IMR-90 (cell line): ENCODE data around the gene PRSS12. TPM values are rescaled to one million over a fixed set of nuclear protein-coding genes. Genes with fewer than 3 reads are reported as not detected.

Experiments
- ATAC-seq: fragments of 200-7000 bp; cut with Tn5 transposase; 2 replicates; pipeline ENCODE4 v1.9.1; 2020; ENCODE audit warnings: low read depth, mild to moderate bottlenecking, moderate library complexity
- BruUV-seq: library from RNA; stranded (reverse); fragments of 400-500 nt; replicated peaks from 2 replicates; lab custom pipeline; 2021; lab: Mats Ljungman, UMichigan
- CTCF ChIA-PET: fragments of 300-600 bp; formaldehyde crosslinking; extraction: SDS; loops from one replicate; lab custom pipeline; 2021; ENCODE audit warnings: antibody characterized with exemption; lab: Yijun Ruan, JAX
- POLR2A ChIA-PET: fragments of 300-600 bp; sonication (Branson Sonifier 250); formaldehyde crosslinking; loops from one replicate; lab custom pipeline; 2022; ENCODE audit warnings: antibody characterized with exemption; ENCODE audit not compliant: unreplicated experiment; lab: Charles Lee
- DNase-seq: peaks from one replicate; pipeline ENCODE4 v3.0.0; 2013
- H2AFZ ChIP-seq: replicated peaks from 2 replicates; pipeline ENCODE3; 2013; ENCODE audit warnings: low read length, mild to moderate bottlenecking; ENCODE audit not compliant: poor library complexity
- H2AK5ac ChIP-seq: 2 replicates; pipeline ENCODE4 v1.6.1; 2013; ENCODE audit warnings: low read depth, low read length, inconsistent platforms
- H2AK9ac ChIP-seq: replicated peaks from 2 replicates; pipeline ENCODE3; 2013; ENCODE audit warnings: mild to moderate bottlenecking, low read depth, low read length, moderate library complexity; ENCODE audit not compliant: poor library complexity
- H2BK120ac ChIP-seq: 2 replicates; pipeline ENCODE4 v1.6.1; 2013; ENCODE audit warnings: low read depth, low read length, inconsistent platforms
- H2BK15ac ChIP-seq: 3 replicates; pipeline ENCODE4 v1.6.1; 2013; ENCODE audit warnings: low read depth, low read length, inconsistent platforms
- H2BK20ac ChIP-seq: 2 replicates; pipeline ENCODE4 v1.6.1; 2013; ENCODE audit warnings: low read depth, mild to moderate bottlenecking, inconsistent platforms, low read length, moderate library complexity
- H2BK5ac ChIP-seq: 2 replicates; pipeline ENCODE4 v1.6.1; 2013; ENCODE audit warnings: mild to moderate bottlenecking, low read depth, low read length, inconsistent platforms; ENCODE audit not compliant: poor library complexity, severe bottlenecking
- H3K14ac ChIP-seq: replicated peaks from 2 replicates; pipeline ENCODE4 v1.6.1; 2013; ENCODE audit warnings: low read depth, low read length, inconsistent platforms
- H3K18ac ChIP-seq: 2 replicates; pipeline ENCODE4 v1.6.1; 2013; ENCODE audit warnings: low read depth, low read length, control low read depth
- H3K23ac ChIP-seq: 2 replicates; pipeline ENCODE4 v1.6.1; 2013; ENCODE audit warnings: low read depth, low read length, inconsistent platforms
- H3K27ac ChIP-seq: 2 replicates; pipeline ENCODE4 v1.5.1; 2013; ENCODE audit warnings: mild to moderate bottlenecking, control low read depth, low read length; ENCODE audit not compliant: insufficient read depth
- H3K27me3 ChIP-seq: 2 replicates; pipeline ENCODE4 v1.6.1; 2013; ENCODE audit warnings: low read length; ENCODE audit not compliant: control insufficient read depth, insufficient read depth
- H3K36me3 ChIP-seq: 2 replicates; pipeline ENCODE4 v1.6.1; 2013; ENCODE audit warnings: low read length, mixed read lengths; ENCODE audit not compliant: control insufficient read depth, insufficient read depth
- H3K4ac ChIP-seq: 2 replicates; pipeline ENCODE4 v1.6.1; 2013; ENCODE audit warnings: low read depth, low read length, inconsistent platforms
- H3K4me1 ChIP-seq: 2 replicates; pipeline ENCODE4 v1.6.1; 2013; ENCODE audit warnings: low read length, mixed read lengths; ENCODE audit not compliant: control insufficient read depth, insufficient read depth
- H3K4me2 ChIP-seq: 2 replicates; pipeline ENCODE4 v1.6.1; 2013; ENCODE audit warnings: low read depth, mild to moderate bottlenecking, control low read depth, low read length, moderate library complexity
- H3K4me3 ChIP-seq: 2 replicates; pipeline ENCODE4 v1.5.1; 2013; ENCODE audit warnings: low read depth, mild to moderate bottlenecking, control low read depth, low read length, moderate library complexity; ENCODE audit not compliant: insufficient read depth
- H3K56ac ChIP-seq: 2 replicates; pipeline ENCODE4 v1.6.1; 2013; ENCODE audit warnings: low read length, inconsistent platforms; ENCODE audit not compliant: insufficient read depth; ENCODE audit errors: extremely low read depth
- H3K79me1 ChIP-seq, 2 experiments: 2 replicates each; pipeline ENCODE4 v1.6.1; 2013; ENCODE audit warnings: low read length in 2 of 2, inconsistent platforms in 1 of 2, low read depth in 1 of 2
- H3K9ac ChIP-seq: 2 replicates; pipeline ENCODE4 v1.6.1; 2013; ENCODE audit warnings: low read depth, low read length, control low read depth
- H3K9me1 ChIP-seq: 2 replicates; pipeline ENCODE4 v1.6.1; 2013; ENCODE audit warnings: low read length, inconsistent platforms; ENCODE audit not compliant: insufficient read depth
- H3K9me3 ChIP-seq: 2 replicates; pipeline ENCODE4 v1.6.1; 2013; ENCODE audit warnings: low read length; ENCODE audit not compliant: control insufficient read depth, insufficient read depth
- H4K20me1 ChIP-seq: 2 replicates; pipeline ENCODE4 v1.6.1; 2013; ENCODE audit warnings: low read length, inconsistent platforms; ENCODE audit not compliant: insufficient read depth
- H4K5ac ChIP-seq: 2 replicates; pipeline ENCODE4 v1.6.1; 2013; ENCODE audit warnings: mild to moderate bottlenecking, low read depth, low read length, control low read depth
- H4K8ac ChIP-seq, 2 experiments: 2 replicates each; pipeline ENCODE4 v1.6.1; 2013; ENCODE audit warnings: low read depth in 2 of 2, low read length in 2 of 2, control low read depth in 1 of 2, inconsistent platforms in 1 of 2
- H4K91ac ChIP-seq: 2 replicates; pipeline ENCODE4 v1.6.1; 2013; ENCODE audit warnings: low read depth, low read length, inconsistent platforms; ENCODE audit not compliant: insufficient read depth
- BHLHE40 ChIP-seq: fragments of 150-350 bp; IDR thresholded peaks from 2 replicates; pipeline ENCODE4 v1.6.1; 2016; ENCODE audit warnings: mild to moderate bottlenecking, low read depth, low read length
- CEBPB ChIP-seq: IDR thresholded peaks from 2 replicates; pipeline ENCODE4 v1.6.1; 2012; ENCODE audit warnings: low read depth, low read length, improper control_type of control experiment
- FOS ChIP-seq: fragments of 150-350 bp; IDR thresholded peaks from 2 replicates; pipeline ENCODE4 v1.6.1; 2016; ENCODE audit warnings: low read depth, low read length
- MAFK ChIP-seq: IDR thresholded peaks from 2 replicates; pipeline ENCODE4 v1.6.1; 2012; ENCODE audit warnings: low read depth, low read length, improper control_type of control experiment
- MAZ ChIP-seq: IDR thresholded peaks from 2 replicates; pipeline ENCODE4 v1.6.1; 2012; ENCODE audit warnings: low read depth, mild to moderate bottlenecking, low read length, improper control_type of control experiment, moderate library complexity, borderline replicate concordance
- MXI1 ChIP-seq: IDR thresholded peaks from 2 replicates; pipeline ENCODE4 v1.6.1; 2012; ENCODE audit warnings: low read depth, mild to moderate bottlenecking, low read length, moderate library complexity, borderline replicate concordance
- NFE2L2 ChIP-seq: fragments of 150-350 bp; IDR thresholded peaks from 2 replicates; pipeline ENCODE4 v1.6.1; 2016; ENCODE audit warnings: low read depth, mild to moderate bottlenecking, low read length
- RCOR1 ChIP-seq: IDR thresholded peaks from 2 replicates; pipeline ENCODE4 v1.6.1; 2012; ENCODE audit warnings: mild to moderate bottlenecking, low read length, improper control_type of control experiment; ENCODE audit not compliant: insufficient replicate concordance
- SMC3 ChIP-seq: fragments of 150-350 bp; IDR thresholded peaks from 2 replicates; pipeline ENCODE4 v1.6.1; 2016; ENCODE audit warnings: low read depth, mild to moderate bottlenecking, antibody characterized with exemption, low read length, moderate library complexity
- USF2 ChIP-seq: fragments of 150-350 bp; IDR thresholded peaks from 2 replicates; pipeline ENCODE4 v1.6.1; 2017; ENCODE audit warnings: mild to moderate bottlenecking, antibody characterized with exemption, low read length, low read depth
- WGBS, 2 experiments: methylation state at CpG; one replicate each; pipeline versions ENCODE4 v1.1.5 to v1.1.7; 2013; ENCODE audit warnings: missing lambda C conversion rate in 2 of 2; ENCODE audit not compliant: insufficient read length in 1 of 2; ENCODE audit errors: extremely low coverage in 2 of 2; 5-methylcytosine and 5-hydroxymethylcytosine counted together
- dilution Hi-C: fragments of 300-500 bp; cut with HindIII; formaldehyde crosslinking; loops from one replicate; pipeline ENCODE4 v1.14.3; 2018; ENCODE audit warnings: low sequenced_read_pairs; ENCODE audit not compliant: unreplicated experiment
- in situ Hi-C: fragments of 300-500 bp; cut with MboI; formaldehyde crosslinking; loops from 3 replicates; pipeline ENCODE4 v1.14.3; 2019; ENCODE audit warnings: low sequenced_read_pairs, inconsistent platforms, mixed read lengths
- intact Hi-C: fragments of 100-400 bp; cut with micrococcal nuclease; formaldehyde crosslinking; loops from 2 replicates; pipeline ENCODE4 v1.10.0; 2022
- polyA plus RNA-seq, 3 experiments: library from polyadenylated mRNA; depleted of rRNA; stranded (reverse); fragments of >200 nt; gene quantifications; 2 replicates each; pipeline ENCODE4 v1.2.3, GENCODE V29; 2012; ENCODE audit warnings: low replicate concordance in 1 of 3
- total RNA-seq: library from RNA; depleted of rRNA; stranded (reverse); fragments of >200 nt; gene quantifications from 2 replicates; pipeline ENCODE4 v1.2.3, GENCODE V29; 2012
- TF ChIP-seq, protein P1 (sequence below): conservative IDR thresholded peaks from 2 replicates; pipeline ENCODE4 v1.5.1; 2012; ENCODE audit warnings: mild to moderate bottlenecking, low read depth, low read length, improper control_type of control experiment
- TF ChIP-seq, protein P2 (sequence below): fragments of 150-350 bp; IDR thresholded peaks from 2 replicates; pipeline ENCODE4 v1.6.1; 2016; ENCODE audit warnings: low read depth, mild to moderate bottlenecking, low read length, moderate library complexity, borderline replicate concordance

Gene PRSS12
- total and polyA plus RNA-seq, 2 of the 4 experiments (the other 2 are of a cell fraction), result 51.1 to 71.5 TPM

GRCh38 chr4:118327554-118328241 lies 25.1 kb downstream of the PRSS12 start:
- Histone ChIP-seq H3K23ac (no peak overlapping the region), H2BK5ac (no peak overlapping the region), H3K9me3 (no peaks in the 10 kb centered on the region), H3K9ac (no peak overlapping the region), H3K4ac (no peak overlapping the region), H3K14ac (no peak overlapping the region), H4K8ac (no peak overlapping the region), H3K56ac (no peak overlapping the region), H3K4me3 (no peak overlapping the region), H3K27ac (no peak overlapping the region), H3K27me3 (no peaks in the 10 kb centered on the region), H2BK120ac (no peak overlapping the region), H3K4me1 (peaks cover 2% of the 10 kb centered on the region; the same call in 1 of the 2 replicates), H3K9me1 (no peaks in the 10 kb centered on the region; the same call in 1 of the 2 replicates), H3K4me2 (peak overlapping the region; percentile 45; the same call in 1 of the 2 replicates), H3K36me3 (peaks cover 2% of the 10 kb centered on the region; the same call in 1 of the 2 replicates), H2AFZ (no peak overlapping the region), H3K18ac (no peak overlapping the region), H3K79me1 (peaks cover 0 to 8% of the 10 kb centered on the region in 2 experiments; a peak in 2 of 4 replicates), H2AK5ac (no peak overlapping the region), H4K5ac (no peak overlapping the region), H2BK20ac (no peak overlapping the region), H2BK15ac (no peak overlapping the region), H4K20me1 (no peaks in the 10 kb centered on the region), H4K91ac (no peak overlapping the region), H2AK9ac (no peak overlapping the region)
- in situ Hi-C loops (no loop called here), intact Hi-C loops (loop anchor here (1.0 kb wide), 1 partner anchor 9 kb away; no protein-coding TSS in a partner anchor), dilution Hi-C loops (no loop called here)
- ChIA-PET POLR2A (no interaction called here), CTCF (no interaction called here)
- TF ChIP-seq RCOR1 (no peak), CEBPB (no peak), MAZ (no peak), SMC3 (no peak), FOS (no peak), BHLHE40 (no peak), MAFK (no peak), MXI1 (no peak), NFE2L2 (no peak), USF2 (no peak)
- TF ChIP-seq, protein P1, sequence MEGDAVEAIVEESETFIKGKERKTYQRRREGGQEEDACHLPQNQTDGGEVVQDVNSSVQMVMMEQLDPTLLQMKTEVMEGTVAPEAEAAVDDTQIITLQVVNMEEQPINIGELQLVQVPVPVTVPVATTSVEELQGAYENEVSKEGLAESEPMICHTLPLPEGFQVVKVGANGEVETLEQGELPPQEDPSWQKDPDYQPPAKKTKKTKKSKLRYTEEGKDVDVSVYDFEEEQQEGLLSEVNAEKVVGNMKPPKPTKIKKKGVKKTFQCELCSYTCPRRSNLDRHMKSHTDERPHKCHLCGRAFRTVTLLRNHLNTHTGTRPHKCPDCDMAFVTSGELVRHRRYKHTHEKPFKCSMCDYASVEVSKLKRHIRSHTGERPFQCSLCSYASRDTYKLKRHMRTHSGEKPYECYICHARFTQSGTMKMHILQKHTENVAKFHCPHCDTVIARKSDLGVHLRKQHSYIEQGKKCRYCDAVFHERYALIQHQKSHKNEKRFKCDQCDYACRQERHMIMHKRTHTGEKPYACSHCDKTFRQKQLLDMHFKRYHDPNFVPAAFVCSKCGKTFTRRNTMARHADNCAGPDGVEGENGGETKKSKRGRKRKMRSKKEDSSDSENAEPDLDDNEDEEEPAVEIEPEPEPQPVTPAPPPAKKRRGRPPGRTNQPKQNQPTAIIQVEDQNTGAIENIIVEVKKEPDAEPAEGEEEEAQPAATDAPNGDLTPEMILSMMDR, result no peak
- TF ChIP-seq, protein P2, sequence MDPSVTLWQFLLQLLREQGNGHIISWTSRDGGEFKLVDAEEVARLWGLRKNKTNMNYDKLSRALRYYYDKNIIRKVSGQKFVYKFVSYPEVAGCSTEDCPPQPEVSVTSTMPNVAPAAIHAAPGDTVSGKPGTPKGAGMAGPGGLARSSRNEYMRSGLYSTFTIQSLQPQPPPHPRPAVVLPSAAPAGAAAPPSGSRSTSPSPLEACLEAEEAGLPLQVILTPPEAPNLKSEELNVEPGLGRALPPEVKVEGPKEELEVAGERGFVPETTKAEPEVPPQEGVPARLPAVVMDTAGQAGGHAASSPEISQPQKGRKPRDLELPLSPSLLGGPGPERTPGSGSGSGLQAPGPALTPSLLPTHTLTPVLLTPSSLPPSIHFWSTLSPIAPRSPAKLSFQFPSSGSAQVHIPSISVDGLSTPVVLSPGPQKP, result no peak
- BruUV-seq, result no TSS peak
- ATAC-seq, result peak; percentile 56
- WGBS, 2 experiments, result no CpG with 5 or more reads among the region's 4 CpGs
- peak; percentile 59 for DNase-seq
